Stomach (tissue), 4 donors: ENCODE measurements around the gene SNCB.

ENCODE experiments used
- CTCF ChIP-seq, 7 experiments: fragments of 450-650 bp in 4 of 7; fragments of 200-600 bp in 3 of 7; sonication (generic) in 3 of 7; IDR thresholded peaks; one replicate each; pipeline ENCODE4 v1.5.1; 2016 to 2019; ENCODE audit warnings: antibody characterized with exemption in 7 of 7, control low read depth in 2 of 7, mild to moderate bottlenecking in 1 of 7
- EP300 ChIP-seq: sonication (generic); formaldehyde crosslinking; IDR thresholded peaks from one replicate; pipeline ENCODE4 v1.6.1; 2017; ENCODE audit warnings: antibody characterized with exemption
- POLR2A ChIP-seq, 4 donors: fragments of 450-650 bp; IDR thresholded peaks; one replicate each; pipeline ENCODE4 v1.6.1; 2016; ENCODE audit warnings: antibody characterized with exemption in 4 of 4, control low read depth in 2 of 4, mild to moderate bottlenecking in 1 of 4, moderate library complexity in 1 of 4
- POLR2AphosphoS5 ChIP-seq, 3 donors: sonication (generic); formaldehyde crosslinking; IDR thresholded peaks; one replicate each; pipeline ENCODE4 v1.6.1; 2016; ENCODE audit warnings: antibody characterized with exemption in 3 of 3

- no peak for TF ChIP-seq CTCF (IDR thresholded peaks at IDR 0.05)
- no peak for TF ChIP-seq EP300
- TF ChIP-seq POLR2A (IDR thresholded peaks at IDR 0.05): no peak
- TF ChIP-seq POLR2AphosphoS5 (IDR thresholded peaks at IDR 0.05): no peak
These were observed 30.2 kb upstream of the SNCB start for GRCh38 chr5:176660530-176660859.
